Measurements from ENCODE around the gene NOTUM.

DNA sequence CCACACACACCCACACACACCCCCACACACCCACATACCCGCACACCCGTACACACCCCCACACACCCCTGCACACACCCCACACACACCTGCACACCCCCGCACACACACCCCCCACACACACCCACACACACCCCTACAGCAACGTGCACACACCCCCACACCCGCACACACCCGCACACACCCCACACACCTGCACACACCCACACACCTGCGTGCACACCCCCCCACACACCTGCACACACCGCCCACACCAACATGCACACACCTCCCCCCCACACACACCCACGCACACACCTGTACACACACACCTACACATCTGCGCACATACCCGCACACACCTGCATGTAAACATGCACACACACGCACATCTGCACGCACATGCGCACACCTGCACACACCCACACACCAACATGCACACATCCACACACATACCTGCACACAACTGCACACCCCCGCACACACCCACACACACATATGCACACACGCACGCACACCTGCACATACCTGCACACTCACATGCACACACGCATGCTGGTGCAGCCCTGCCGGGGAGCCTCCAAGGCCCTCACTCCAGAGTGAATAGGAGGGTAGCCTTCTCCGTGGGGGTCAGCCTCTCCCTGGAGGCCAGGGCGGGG lies 23.9 kb upstream of the NOTUM start:
- TF ChIP-seq, protein P1, sequence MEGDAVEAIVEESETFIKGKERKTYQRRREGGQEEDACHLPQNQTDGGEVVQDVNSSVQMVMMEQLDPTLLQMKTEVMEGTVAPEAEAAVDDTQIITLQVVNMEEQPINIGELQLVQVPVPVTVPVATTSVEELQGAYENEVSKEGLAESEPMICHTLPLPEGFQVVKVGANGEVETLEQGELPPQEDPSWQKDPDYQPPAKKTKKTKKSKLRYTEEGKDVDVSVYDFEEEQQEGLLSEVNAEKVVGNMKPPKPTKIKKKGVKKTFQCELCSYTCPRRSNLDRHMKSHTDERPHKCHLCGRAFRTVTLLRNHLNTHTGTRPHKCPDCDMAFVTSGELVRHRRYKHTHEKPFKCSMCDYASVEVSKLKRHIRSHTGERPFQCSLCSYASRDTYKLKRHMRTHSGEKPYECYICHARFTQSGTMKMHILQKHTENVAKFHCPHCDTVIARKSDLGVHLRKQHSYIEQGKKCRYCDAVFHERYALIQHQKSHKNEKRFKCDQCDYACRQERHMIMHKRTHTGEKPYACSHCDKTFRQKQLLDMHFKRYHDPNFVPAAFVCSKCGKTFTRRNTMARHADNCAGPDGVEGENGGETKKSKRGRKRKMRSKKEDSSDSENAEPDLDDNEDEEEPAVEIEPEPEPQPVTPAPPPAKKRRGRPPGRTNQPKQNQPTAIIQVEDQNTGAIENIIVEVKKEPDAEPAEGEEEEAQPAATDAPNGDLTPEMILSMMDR (IDR thresholded peaks at IDR 0.05; ENCODE audit: insufficient read depth, low read depth, low read length): no peak
- TF ChIP-seq EZH2 (IDR thresholded peaks at IDR 0.05; ENCODE audit: insufficient read depth, low read length): no peak
